ENCODE data around the gene CELF6.

The CELF6 gene

GRCh38 chr15:72304596-72304995, 15.4 kb downstream of the CELF6 start:
- no peak overlapping the region for H3K4me3 ChIP-seq (ENCODE audit: low read depth, low read length)
- CTCF ChIA-PET: interaction anchor here (4.4 kb wide), 1 partner anchor 8 kb away, joined by 34 read pairs; no protein-coding TSS in a partner anchor
- POLR2A ChIA-PET: no interaction called here
- no peak for DNase-seq (ENCODE audit: low read depth, low spot score)
- TF ChIP-seq CTCF (IDR thresholded peaks at IDR 0.05; ENCODE audit: insufficient read depth, low read length, missing control alignments): no peak

- ChIA-PET POLR2A (no interaction called here), CTCF (interaction anchor here (4.4 kb wide), 1 partner anchor 10 kb away, joined by 34 read pairs; no protein-coding TSS in a partner anchor)
- H3K4me3 ChIP-seq (ENCODE audit: low read depth, low read length): no peak overlapping the region
- no peak for TF ChIP-seq CTCF (IDR thresholded peaks at IDR 0.05; ENCODE audit: insufficient read depth, low read length, missing control alignments)
- DNase-seq (ENCODE audit: low read depth, low spot score): no peak
Measured at GRCh38 chr15:72302955-72303354, 17.0 kb downstream of the CELF6 start.

DNA sequence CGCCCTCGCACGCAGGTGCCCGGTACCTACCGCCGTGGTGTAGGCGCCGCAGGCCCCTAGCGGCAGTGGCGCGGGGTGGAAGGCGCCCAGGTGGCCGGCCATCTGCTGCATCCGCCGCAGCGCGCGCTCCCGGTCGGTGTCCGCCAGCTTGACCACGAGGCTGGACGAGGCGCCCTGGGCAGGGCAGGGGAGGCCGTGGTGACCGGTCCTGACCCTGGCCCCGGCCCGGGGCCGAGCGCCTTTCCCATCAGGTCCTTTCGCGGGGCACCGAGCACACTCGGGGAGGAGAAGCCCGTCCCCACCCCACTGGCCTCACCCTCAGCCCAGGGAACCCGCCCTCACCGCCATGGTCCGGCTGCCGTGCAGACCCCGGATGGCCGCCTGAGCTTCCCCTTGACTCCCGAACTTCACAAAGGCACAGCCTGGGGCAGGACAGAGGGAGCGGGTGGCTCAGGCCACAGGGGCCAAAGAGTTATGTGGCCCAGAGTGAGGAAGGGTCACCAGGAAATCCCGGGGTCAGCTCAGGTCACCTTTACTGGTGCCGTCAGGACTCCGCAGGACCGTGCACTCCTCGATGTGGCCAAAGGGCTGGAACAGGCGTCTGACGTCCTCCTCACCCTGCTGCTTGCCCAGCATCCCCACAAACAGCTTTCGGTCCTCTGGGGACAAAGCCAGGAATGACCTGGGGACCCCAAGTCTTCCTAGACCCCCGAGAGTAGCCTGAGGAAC, 30.2 kb downstream of the CELF6 start:
- ChIA-PET POLR2A (no interaction called here), CTCF (interaction anchor here (2.5 kb wide), 1 partner anchor 24 kb away, joined by 10 read pairs; no protein-coding TSS in a partner anchor)
- no peak overlapping the region for H3K4me3 ChIP-seq (ENCODE audit: low read depth, low read length)
- no peak for TF ChIP-seq CTCF (IDR thresholded peaks at IDR 0.05; ENCODE audit: insufficient read depth, low read length, missing control alignments)
- no peak for DNase-seq (ENCODE audit: low read depth, low spot score)

- no peak overlapping the region for H3K4me3 ChIP-seq (ENCODE audit: low read depth, low read length)
- ChIA-PET POLR2A (no interaction called here), CTCF (interaction anchor here (1.1 to 2.5 kb wide), 2 partner anchors 16 to 25 kb away, joined by 3 to 10 read pairs; no protein-coding TSS in a partner anchor)
- no peak for TF ChIP-seq CTCF (IDR thresholded peaks at IDR 0.05; ENCODE audit: insufficient read depth, low read length, missing control alignments)
- DNase-seq (ENCODE audit: low read depth, low spot score): no peak
Measured at GRCh38 chr15:72288796-72289596, 31.0 kb downstream of the CELF6 start.

- CTCF ChIA-PET: interaction anchor here (0.8 to 3.6 kb wide), 6 partner anchors 7 to 86 kb away, joined by 3 to 28 read pairs (median 8); no protein-coding TSS in a partner anchor
- DNase-seq (ENCODE audit: low read depth, low spot score): no peak
- POLR2A ChIA-PET: no interaction called here
- peak; percentile 46 for TF ChIP-seq CTCF (IDR thresholded peaks at IDR 0.05; ENCODE audit: insufficient read depth, low read length, missing control alignments)
- no peak overlapping the region for H3K4me3 ChIP-seq (ENCODE audit: low read depth, low read length)
Measured at GRCh38 chr15:72285927-72286516, 33.9 kb downstream of the CELF6 start.

DNA sequence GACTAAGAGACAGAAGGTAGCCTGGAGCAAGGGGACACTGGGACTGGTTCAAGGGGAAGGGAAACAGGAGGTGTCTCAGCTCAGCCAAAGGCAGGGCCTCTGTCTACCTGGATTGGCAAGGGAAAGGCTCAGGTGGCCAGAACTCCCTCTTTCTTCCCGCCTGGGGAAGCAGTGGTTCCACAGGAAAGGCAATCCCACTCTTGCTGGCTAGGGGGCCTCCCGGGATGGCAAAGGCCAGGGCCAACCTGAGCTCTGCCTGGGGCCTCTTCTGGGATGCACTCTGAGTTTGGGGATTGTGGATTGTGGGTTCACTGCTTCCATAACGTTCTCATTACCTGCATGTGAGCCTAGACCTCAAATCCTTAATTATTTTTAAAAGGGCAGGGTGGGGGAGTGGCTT, 34.6 kb downstream of the CELF6 start:
- DNase-seq (ENCODE audit: low read depth, low spot score): no peak
- ChIA-PET POLR2A (no interaction called here), CTCF (interaction anchor here (1.3 to 3.6 kb wide), 4 partner anchors 8 to 85 kb away, joined by 3 to 28 read pairs (median 12); no protein-coding TSS in a partner anchor)
- no peak for TF ChIP-seq CTCF (IDR thresholded peaks at IDR 0.05; ENCODE audit: insufficient read depth, low read length, missing control alignments)
- H3K4me3 ChIP-seq (ENCODE audit: low read depth, low read length): no peak overlapping the region

Data from AG04449 (cell line).